ENCODE results near the gene MCCC2. TPM values are rescaled to one million over a fixed set of nuclear protein-coding genes. Genes with fewer than 3 reads are reported as not detected.

MCCC2 gene
- total and polyA plus RNA-seq, 2 donors (not counting 1 experiment from before 2014, with no cell fraction given), result 25.7 to 49.7 TPM

DNA sequence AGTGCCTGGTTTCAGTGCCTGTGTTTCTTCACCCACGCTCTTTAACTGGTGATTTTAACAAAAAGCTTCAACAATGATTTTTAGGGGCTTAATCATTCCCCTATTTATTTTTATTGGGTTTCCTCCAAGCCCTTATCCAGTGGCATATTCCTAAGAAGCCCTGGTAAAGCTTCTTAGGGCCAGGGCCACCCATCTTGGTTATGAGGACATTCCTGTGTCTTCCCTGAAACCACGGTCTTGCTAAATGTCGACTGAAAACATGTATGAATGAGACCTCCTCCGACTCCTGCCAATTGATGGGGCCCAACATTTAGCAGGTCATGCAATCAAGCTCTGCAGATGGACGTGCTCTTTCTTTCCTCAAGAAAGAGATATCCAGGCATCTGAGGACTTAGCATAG lies 118.3 kb downstream of the MCCC2 start:
- H3K9ac ChIP-seq (ENCODE audit: low read length), result no peak overlapping the region

DNA sequence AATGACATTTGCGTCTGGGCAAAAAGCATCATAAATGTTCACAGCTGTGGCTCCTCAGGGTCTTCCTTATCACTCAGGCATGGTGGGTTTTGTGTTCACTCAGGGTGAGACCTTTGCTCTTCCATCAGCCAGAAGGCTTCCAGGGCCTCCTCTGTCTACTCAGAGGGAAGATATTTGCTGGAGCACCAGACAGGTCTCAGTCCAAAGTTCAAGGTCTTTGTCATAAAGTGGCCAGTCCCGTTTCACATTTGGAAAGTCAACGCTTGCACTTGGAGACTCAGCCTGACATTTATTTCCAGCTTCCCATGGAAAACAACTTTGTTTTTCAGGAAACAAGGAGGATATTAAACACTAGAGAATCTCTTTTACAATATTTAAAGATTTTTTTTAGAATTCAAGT lies 119.8 kb downstream of the MCCC2 start:
- Mint-ChIP-seq H3K9me3 (ENCODE audit: insufficient read depth) (no peaks in the 10 kb centered on the region), H3K27ac (no peak overlapping the region), H3K4me3 (no peak overlapping the region), H3K27me3 (peaks cover 10% of the 10 kb centered on the region), H3K4me1 (no peaks in the 10 kb centered on the region)
- Histone ChIP-seq H3K27me3 (replicated peaks in 1 of 4; ENCODE audit: control extremely low read depth in 1 of 4, control insufficient read depth in 3 of 4, insufficient read depth in 4 of 4, low read length in 3 of 4) (no peaks in the 10 kb centered on the region), H3K9ac (ENCODE audit: low read length) (no peak overlapping the region), H3K4me2 (replicated peaks; ENCODE audit: low read depth, low read length, poor library complexity, severe bottlenecking) (no peak overlapping the region), H3K79me2 (ENCODE audit: control insufficient read depth, insufficient read depth, low read length) (no peaks in the 10 kb centered on the region), H2AFZ (ENCODE audit: insufficient read depth, low read depth, low read length, poor library complexity, severe bottlenecking) (no peak overlapping the region), H3K9me3 (ENCODE audit: control extremely low read depth in 1 of 3, control insufficient read depth in 2 of 3, insufficient read depth in 1 of 3, low read length in 2 of 3) (no peaks in the 10 kb centered on the region), H3K4me1 (ENCODE audit: control insufficient read depth in 2 of 2, insufficient read depth in 2 of 2, low read length in 2 of 2) (no peaks in the 10 kb centered on the region), H3K4me3 (ENCODE audit: control extremely low read depth in 1 of 5, extremely low read depth in 1 of 5, insufficient read depth in 1 of 5, low read depth in 2 of 5, low read length in 4 of 5) (no peak overlapping the region), H3K36me3 (replicated peaks in 1 of 2; ENCODE audit: control extremely low read depth in 1 of 2, control insufficient read depth in 1 of 2, extremely low read depth in 1 of 2, insufficient read depth in 2 of 2, low read length in 1 of 2) (no peaks in the 10 kb centered on the region), H3K27ac (ENCODE audit: low read length in 2 of 2) (no peak overlapping the region), H4K20me1 (ENCODE audit: control insufficient read depth, insufficient read depth, low read length, poor library complexity, severe bottlenecking) (no peaks in the 10 kb centered on the region)
- WGBS (ENCODE audit: insufficient coverage), result 100% methylated on average over 2 of the region's 3 CpGs
- CTCF ChIA-PET, result no interaction called here
- TF ChIP-seq, protein P1, sequence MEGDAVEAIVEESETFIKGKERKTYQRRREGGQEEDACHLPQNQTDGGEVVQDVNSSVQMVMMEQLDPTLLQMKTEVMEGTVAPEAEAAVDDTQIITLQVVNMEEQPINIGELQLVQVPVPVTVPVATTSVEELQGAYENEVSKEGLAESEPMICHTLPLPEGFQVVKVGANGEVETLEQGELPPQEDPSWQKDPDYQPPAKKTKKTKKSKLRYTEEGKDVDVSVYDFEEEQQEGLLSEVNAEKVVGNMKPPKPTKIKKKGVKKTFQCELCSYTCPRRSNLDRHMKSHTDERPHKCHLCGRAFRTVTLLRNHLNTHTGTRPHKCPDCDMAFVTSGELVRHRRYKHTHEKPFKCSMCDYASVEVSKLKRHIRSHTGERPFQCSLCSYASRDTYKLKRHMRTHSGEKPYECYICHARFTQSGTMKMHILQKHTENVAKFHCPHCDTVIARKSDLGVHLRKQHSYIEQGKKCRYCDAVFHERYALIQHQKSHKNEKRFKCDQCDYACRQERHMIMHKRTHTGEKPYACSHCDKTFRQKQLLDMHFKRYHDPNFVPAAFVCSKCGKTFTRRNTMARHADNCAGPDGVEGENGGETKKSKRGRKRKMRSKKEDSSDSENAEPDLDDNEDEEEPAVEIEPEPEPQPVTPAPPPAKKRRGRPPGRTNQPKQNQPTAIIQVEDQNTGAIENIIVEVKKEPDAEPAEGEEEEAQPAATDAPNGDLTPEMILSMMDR (IDR thresholded peaks at IDR 0.05), result no peak
- no peak for TF ChIP-seq EZH2 (IDR thresholded peaks at IDR 0.05; ENCODE audit: borderline replicate concordance, insufficient read depth, low read depth, low read length, poor library complexity, severe bottlenecking)
- POLR2A ChIA-PET, result no interaction called here
- intact Hi-C loops (cut with micrococcal nuclease), result no loop called here
- no peak for ATAC-seq (ENCODE audit: low read depth)
- no peak for DNase-seq

More for the DNA sequence above, 118.3 kb downstream of the MCCC2 start:
- Histone ChIP-seq H3K27ac (ENCODE audit: low read length in 2 of 2) (no peak overlapping the region), H3K4me1 (ENCODE audit: control insufficient read depth in 2 of 2, insufficient read depth in 2 of 2, low read length in 2 of 2) (no peaks in the 10 kb centered on the region), H3K9me3 (ENCODE audit: control extremely low read depth in 1 of 3, control insufficient read depth in 2 of 3, insufficient read depth in 1 of 3, low read length in 2 of 3) (no peaks in the 10 kb centered on the region), H3K4me3 (ENCODE audit: control extremely low read depth in 1 of 5, extremely low read depth in 1 of 5, insufficient read depth in 1 of 5, low read depth in 2 of 5, low read length in 4 of 5) (no peak overlapping the region), H4K20me1 (ENCODE audit: control insufficient read depth, insufficient read depth, low read length, poor library complexity, severe bottlenecking) (no peaks in the 10 kb centered on the region), H2AFZ (ENCODE audit: insufficient read depth, low read depth, low read length, poor library complexity, severe bottlenecking) (no peak overlapping the region), H3K4me2 (replicated peaks; ENCODE audit: low read depth, low read length, poor library complexity, severe bottlenecking) (no peak overlapping the region), H3K79me2 (ENCODE audit: control insufficient read depth, insufficient read depth, low read length) (no peaks in the 10 kb centered on the region), H3K36me3 (replicated peaks in 1 of 2; ENCODE audit: control extremely low read depth in 1 of 2, control insufficient read depth in 1 of 2, extremely low read depth in 1 of 2, insufficient read depth in 2 of 2, low read length in 1 of 2) (no peaks in the 10 kb centered on the region), H3K27me3 (replicated peaks in 1 of 4; ENCODE audit: control extremely low read depth in 1 of 4, control insufficient read depth in 3 of 4, insufficient read depth in 4 of 4, low read length in 3 of 4) (no peaks in the 10 kb centered on the region)
- Mint-ChIP-seq H3K27ac (no peak overlapping the region), H3K9me3 (ENCODE audit: insufficient read depth) (no peaks in the 10 kb centered on the region), H3K27me3 (peaks cover 14% of the 10 kb centered on the region), H3K4me3 (no peak overlapping the region), H3K4me1 (no peaks in the 10 kb centered on the region)
- DNase-seq (no peak), ATAC-seq (ENCODE audit: low read depth) (no peak)
- WGBS (ENCODE audit: insufficient coverage), result 90% methylated on average over 4 of the region's 5 CpGs
- intact Hi-C loops (cut with micrococcal nuclease), result no loop called here
- CTCF ChIA-PET, result interaction anchor here (1.5 kb wide), 1 partner anchor 10 kb away, joined by 5 read pairs; no protein-coding TSS in a partner anchor
- TF ChIP-seq, protein P1 (IDR thresholded peaks at IDR 0.05), result no peak
- no peak for TF ChIP-seq EZH2 (IDR thresholded peaks at IDR 0.05; ENCODE audit: borderline replicate concordance, insufficient read depth, low read depth, low read length, poor library complexity, severe bottlenecking)
- POLR2A ChIA-PET, result no interaction called here

Small RNA genes lying within 50 kb of the gene (small RNA-seq; reads per million reads assigned to genes)
- gene HMGN1P12 (ENCODE audit: insufficient read length, low read depth, low replicate concordance), result not detected

Other genes starting within 250 kb of the MCCC2 start
- gene BDP1, start 131.7 kb upstream of the MCCC2 start, total RNA-seq, result 59.4 and 63.9 TPM in 2 replicates
- 7.9 and 13.0 TPM in 2 replicates for gene BDP1, start 131.7 kb upstream of the MCCC2 start, polyA plus RNA-seq
- gene CARTPT, start 131.9 kb downstream of the MCCC2 start, total RNA-seq, result not detected in 2 replicates
- not detected in 2 replicates for gene CARTPT, start 131.9 kb downstream of the MCCC2 start, polyA plus RNA-seq

Data from B cell (primary cell).